ENCODE measurements around the gene EEF1A2.
A peak's percentile ranks its signal among the peaks of the same experiment; 100 is the strongest.

Gene EEF1A2

GRCh38 chr20:63540417-63541186 lies 41.7 kb upstream of the EEF1A2 start:
- TF ChIP-seq USF1 (IDR thresholded peaks at IDR 0.05) (peak; percentile 93), MAX (IDR thresholded peaks at IDR 0.05) (peak; percentile 57), ZBTB7A (IDR thresholded peaks at IDR 0.05; ENCODE audit: low read depth) (0 out of 2 replicates have a peak, but pooled peaks have one; percentile 33), NFIC (IDR thresholded peaks at IDR 0.05) (0 out of 2 replicates have a peak, but pooled peaks have one; percentile 18), FOXM1 (IDR thresholded peaks at IDR 0.05; ENCODE audit: borderline replicate concordance, low read depth) (no peak)

GRCh38 chr20:63539441-63540370 lies 40.8 kb upstream of the EEF1A2 start:
- TF ChIP-seq CEBPB (IDR thresholded peaks at IDR 0.05) (no peak), CREB1 (IDR thresholded peaks at IDR 0.05; ENCODE audit: low read depth) (no peak), REST (IDR thresholded peaks at IDR 0.05; ENCODE audit: low read depth) (no peak), EGR1 (IDR thresholded peaks at IDR 0.05) (no peak), FOXM1 (IDR thresholded peaks at IDR 0.05; ENCODE audit: borderline replicate concordance, low read depth) (no peak), YY1 (IDR thresholded peaks at IDR 0.05; ENCODE audit: low read depth) (no peak), TCF12 (IDR thresholded peaks at IDR 0.05; ENCODE audit: low read depth) (no peak), MAX (IDR thresholded peaks at IDR 0.05) (no peak), TAF1 (IDR thresholded peaks at IDR 0.05; ENCODE audit: low read depth) (no peak), ZBTB7A (IDR thresholded peaks at IDR 0.05; ENCODE audit: low read depth) (no peak; the same call in 1 of the 2 replicates), USF1 (IDR thresholded peaks at IDR 0.05) (no peak), EP300 (IDR thresholded peaks at IDR 0.05; ENCODE audit: borderline replicate concordance) (no peak), RAD21 (IDR thresholded peaks at IDR 0.05; ENCODE audit: low read depth) (no peak), NFIC (IDR thresholded peaks at IDR 0.05) (no peak), TEAD4 (IDR thresholded peaks at IDR 0.05) (no peak)

GRCh38 chr20:63539092-63539430 lies 40.2 kb upstream of the EEF1A2 start:
- TF ChIP-seq MAX (IDR thresholded peaks at IDR 0.05) = no peak
- no peak for TF ChIP-seq TEAD4 (IDR thresholded peaks at IDR 0.05)
- TF ChIP-seq TCF12 (IDR thresholded peaks at IDR 0.05; ENCODE audit: low read depth) = peak; percentile 58
- TF ChIP-seq ZBTB7A (IDR thresholded peaks at IDR 0.05; ENCODE audit: low read depth) = peak; percentile 43; the same call in 1 of the 2 replicates

- peak; percentile 66 for TF ChIP-seq TEAD4 (IDR thresholded peaks at IDR 0.05)
- TF ChIP-seq EP300 (IDR thresholded peaks at IDR 0.05; ENCODE audit: borderline replicate concordance) = peak; percentile 71; the same call in 1 of the 2 replicates
- no peak for TF ChIP-seq CREB1 (IDR thresholded peaks at IDR 0.05; ENCODE audit: low read depth)
- TF ChIP-seq NFIC (IDR thresholded peaks at IDR 0.05) = peak; percentile 87
- TF ChIP-seq MAX (IDR thresholded peaks at IDR 0.05) = peak; percentile 64
- peak; percentile 95 for TF ChIP-seq TCF12 (IDR thresholded peaks at IDR 0.05; ENCODE audit: low read depth)
- TF ChIP-seq RAD21 (IDR thresholded peaks at IDR 0.05; ENCODE audit: low read depth) = peak; percentile 16; the same call in 1 of the 2 replicates
- no peak for TF ChIP-seq REST (IDR thresholded peaks at IDR 0.05; ENCODE audit: low read depth)
These were observed 39.6 kb upstream of the EEF1A2 start for GRCh38 chr20:63538204-63539091.
